Mesendoderm (in vitro differentiated cells): ENCODE measurements around the gene KCNA1. TPM values are rescaled to one million over a fixed set of nuclear protein-coding genes. Genes with fewer than 3 reads are reported as not detected.

Experiments
- DNase-seq: peaks from one replicate; pipeline ENCODE4 v3.0.0; 2013
- H2AK5ac ChIP-seq: 2 replicates; pipeline ENCODE4 v1.6.1; 2013; ENCODE audit warnings: low read length, inconsistent platforms
- H2BK120ac ChIP-seq: 2 replicates; pipeline ENCODE4 v1.6.1; 2013; ENCODE audit warnings: low read depth, mild to moderate bottlenecking, low read length, moderate library complexity, mixed read lengths
- H2BK15ac ChIP-seq: replicated peaks from 2 replicates; pipeline ENCODE4 v1.6.1; 2013; ENCODE audit warnings: low read depth, mild to moderate bottlenecking, moderate library complexity
- H2BK5ac ChIP-seq: 2 replicates; pipeline ENCODE4 v1.6.1; 2013; ENCODE audit warnings: low read length, inconsistent platforms
- H3K18ac ChIP-seq: 2 replicates; pipeline ENCODE4 v1.6.1; 2013; ENCODE audit warnings: mild to moderate bottlenecking, low read length, mixed read lengths
- H3K23ac ChIP-seq: one replicate; pipeline ENCODE4 v1.6.1; 2013; ENCODE audit warnings: low read length
- H3K27ac ChIP-seq: 2 replicates; pipeline ENCODE4 v1.5.1; 2013; ENCODE audit warnings: low read depth, mild to moderate bottlenecking, inconsistent platforms, low read length, moderate library complexity
- H3K27me3 ChIP-seq: 2 replicates; pipeline ENCODE4 v1.6.1; 2013; ENCODE audit warnings: low read length, control low read depth, mild to moderate bottlenecking, inconsistent platforms; ENCODE audit not compliant: insufficient read depth, poor library complexity
- H3K36me3 ChIP-seq: 2 replicates; pipeline ENCODE4 v1.6.1; 2013; ENCODE audit warnings: low read length, inconsistent platforms; ENCODE audit not compliant: control insufficient read depth, insufficient read depth
- H3K4ac ChIP-seq: one replicate; pipeline ENCODE4 v1.6.1; 2013; ENCODE audit warnings: low read depth, mild to moderate bottlenecking, low read length, moderate library complexity
- H3K4me1 ChIP-seq: 2 replicates; pipeline ENCODE4 v1.6.1; 2013; ENCODE audit warnings: low read depth, low read length, inconsistent platforms; ENCODE audit not compliant: control insufficient read depth
- H3K4me2 ChIP-seq: 2 replicates; pipeline ENCODE4 v1.6.1; 2013; ENCODE audit warnings: low read length
- H3K4me3 ChIP-seq: 2 replicates; pipeline ENCODE4 v1.5.1; 2013; ENCODE audit warnings: mild to moderate bottlenecking, low read length
- H3K56ac ChIP-seq: one replicate; pipeline ENCODE4 v1.6.1; 2013; ENCODE audit warnings: low read length
- H3K79me1 ChIP-seq: 2 replicates; pipeline ENCODE4 v1.6.1; 2013; ENCODE audit warnings: low read length, inconsistent platforms
- H3K79me2 ChIP-seq: 2 replicates; pipeline ENCODE4 v1.6.1; 2013; ENCODE audit warnings: mild to moderate bottlenecking, low read length; ENCODE audit not compliant: control insufficient read depth, insufficient read depth
- H3K9ac ChIP-seq: 2 replicates; pipeline ENCODE4 v1.6.1; 2013; ENCODE audit warnings: low read length, inconsistent platforms
- H4K5ac ChIP-seq: one replicate; pipeline ENCODE4 v1.6.1; 2013; ENCODE audit warnings: low read length
- H4K8ac ChIP-seq: one replicate; pipeline ENCODE4 v1.6.1; 2013; ENCODE audit warnings: low read depth, mild to moderate bottlenecking, control low read depth, low read length, moderate library complexity
- WGBS: extraction: QIAGEN DNeasy Blood & Tissue Kit; methylation state at CpG from one replicate; pipeline ENCODE4 v1.1.7; 2013; ENCODE audit warnings: low lambda C conversion rate, missing lambda C conversion rate; ENCODE audit not compliant: insufficient coverage; ENCODE audit errors: extremely low coverage; 5-methylcytosine and 5-hydroxymethylcytosine counted together
- polyA plus RNA-seq, 2 experiments: library from polyadenylated mRNA; stranded (reverse); fragments of 200-250 nt; gene quantifications; one replicate each; pipeline ENCODE4 v1.2.3, GENCODE V29; 2013

The KCNA1 gene
- polyA plus RNA-seq (2013, experiment 1 of 2): 0.01 TPM
- polyA plus RNA-seq (2013, experiment 2 of 2): 0.03 TPM

GRCh38 chr12:4909734-4910501, at the start of gene KCNA1:
Gene KCNA1 (plus strand): TSS chr12:4909905. CDS start chr12:4911379, 1,474 bp downstream.
- Histone ChIP-seq H3K18ac (no peak within 1 kb of the TSS), H3K9ac (no peak within 1 kb of the TSS), H2BK5ac (no peak within 1 kb of the TSS), H3K4me2 (peak within 1 kb of the TSS; percentile 49), H3K4me3 (no peak within 1 kb of the TSS), H3K4ac (no peak within 1 kb of the TSS), H3K79me2 (no peaks in the 10 kb centered on the region), H3K56ac (peak within 1 kb of the TSS; percentile 17), H3K36me3 (no peaks in the 10 kb centered on the region), H3K27me3 (peaks cover 42% of the 10 kb centered on the region), H2AK5ac (no peak within 1 kb of the TSS), H3K23ac (no peak within 1 kb of the TSS), H3K79me1 (no peaks in the 10 kb centered on the region), H4K8ac (no peak within 1 kb of the TSS), H2BK120ac (no peak within 1 kb of the TSS), H3K27ac (no peak within 1 kb of the TSS), H2BK15ac (no peak within 1 kb of the TSS), H3K4me1 (peaks cover 2% of the 10 kb centered on the region), H4K5ac (no peak within 1 kb of the TSS)
- DNase-seq: peak; percentile 44
- no CpG with 5 or more reads among the region's 67 CpGs for WGBS

DNA sequence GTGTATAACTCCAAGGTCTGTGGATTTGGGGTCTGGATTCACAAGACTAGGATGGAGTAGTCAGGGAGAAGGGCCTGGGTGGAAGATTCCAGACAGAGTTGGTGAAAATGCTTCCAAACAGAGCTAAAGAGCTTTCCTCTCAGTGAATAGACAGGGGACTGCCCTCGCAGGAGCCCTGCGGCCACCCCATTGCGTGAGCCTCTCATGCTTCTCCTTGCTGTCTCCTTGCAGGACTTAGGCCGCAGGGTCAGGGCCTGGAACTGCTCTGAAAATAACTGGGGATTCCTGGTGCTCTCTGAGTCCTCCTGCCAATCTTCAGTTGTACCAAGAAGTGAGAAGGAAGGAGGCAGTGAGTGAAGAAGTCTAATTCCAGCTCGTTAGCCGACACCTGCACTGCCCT, 49.0 kb upstream of the KCNA1 start:
- WGBS: no CpG with 5 or more reads among the region's 6 CpGs
- Histone ChIP-seq H3K79me1 (no peaks in the 10 kb centered on the region), H3K79me2 (no peaks in the 10 kb centered on the region), H2BK15ac (no peak overlapping the region), H3K9ac (no peak overlapping the region), H4K8ac (no peak overlapping the region), H3K18ac (no peak overlapping the region), H2BK120ac (no peak overlapping the region), H3K36me3 (no peaks in the 10 kb centered on the region), H4K5ac (no peak overlapping the region), H3K27me3 (no peaks in the 10 kb centered on the region), H2AK5ac (no peak overlapping the region), H3K4ac (no peak overlapping the region), H2BK5ac (no peak overlapping the region), H3K56ac (no peak overlapping the region), H3K23ac (no peak overlapping the region), H3K4me1 (no peaks in the 10 kb centered on the region), H3K27ac (no peak overlapping the region), H3K4me2 (no peak overlapping the region), H3K4me3 (no peak overlapping the region)
- no peak for DNase-seq

- Histone ChIP-seq H4K8ac (no peak overlapping the region), H2BK15ac (no peak overlapping the region), H3K4me2 (no peak overlapping the region), H3K36me3 (no peaks in the 10 kb centered on the region), H3K4me3 (no peak overlapping the region), H3K79me2 (no peaks in the 10 kb centered on the region), H3K18ac (no peak overlapping the region), H3K4me1 (no peaks in the 10 kb centered on the region), H3K27ac (no peak overlapping the region), H3K23ac (no peak overlapping the region), H3K4ac (no peak overlapping the region), H3K56ac (no peak overlapping the region), H3K27me3 (no peaks in the 10 kb centered on the region), H4K5ac (no peak overlapping the region), H3K9ac (no peak overlapping the region), H3K79me1 (no peaks in the 10 kb centered on the region), H2AK5ac (no peak overlapping the region), H2BK120ac (no peak overlapping the region), H2BK5ac (no peak overlapping the region)
- WGBS: no CpG with 5 or more reads among the region's 2 CpGs
- no peak for DNase-seq
Measured at GRCh38 chr12:4862809-4863208, 46.9 kb upstream of the KCNA1 start.

DNA sequence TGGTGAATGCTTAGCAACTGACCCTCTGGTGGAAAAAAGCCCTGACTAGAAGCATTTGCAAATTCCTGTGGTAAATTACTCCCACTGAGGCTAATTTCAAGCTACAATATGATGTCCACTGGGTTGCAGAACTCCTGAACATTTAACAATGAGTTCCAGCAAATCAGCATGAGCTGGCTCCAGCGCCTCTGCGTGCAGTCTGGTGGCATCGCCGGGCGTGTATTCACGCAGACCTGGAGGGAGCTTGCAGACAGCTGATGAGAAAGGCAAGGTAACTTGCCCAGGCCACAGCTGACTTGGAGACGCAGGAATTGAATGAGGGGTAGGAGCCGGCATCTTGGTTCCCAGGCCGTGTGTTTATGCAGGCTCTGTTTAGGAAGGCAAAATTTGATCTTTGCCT, 45.1 kb upstream of the KCNA1 start:
- H3K27ac ChIP-seq: no peak overlapping the region
- no peak overlapping the region for H4K5ac ChIP-seq
- H3K4me3 ChIP-seq: no peak overlapping the region
- no peaks in the 10 kb centered on the region for H3K79me1 ChIP-seq
- H3K27me3 ChIP-seq: no peaks in the 10 kb centered on the region
- no peak overlapping the region for H3K56ac ChIP-seq
- H2BK15ac ChIP-seq: no peak overlapping the region
- no peak overlapping the region for H4K8ac ChIP-seq
- H3K23ac ChIP-seq: no peak overlapping the region
- H3K9ac ChIP-seq: no peak overlapping the region
- DNase-seq: no peak
- no peak overlapping the region for H3K4me2 ChIP-seq
- WGBS: no CpG with 5 or more reads among the region's 9 CpGs
- H3K4ac ChIP-seq: no peak overlapping the region
- no peak overlapping the region for H2BK120ac ChIP-seq
- no peak overlapping the region for H2AK5ac ChIP-seq
- H2BK5ac ChIP-seq: no peak overlapping the region
- no peaks in the 10 kb centered on the region for H3K4me1 ChIP-seq
- H3K36me3 ChIP-seq: no peaks in the 10 kb centered on the region
- H3K18ac ChIP-seq: no peak overlapping the region
- no peaks in the 10 kb centered on the region for H3K79me2 ChIP-seq

- no peak overlapping the region for H4K5ac ChIP-seq
- no peaks in the 10 kb centered on the region for H3K79me2 ChIP-seq
- no peaks in the 10 kb centered on the region for H3K27me3 ChIP-seq
- WGBS: no CpG with 5 or more reads among the region's 5 CpGs
- H2BK120ac ChIP-seq: no peak overlapping the region
- no peak overlapping the region for H3K18ac ChIP-seq
- H3K27ac ChIP-seq: no peak overlapping the region
- H3K4ac ChIP-seq: no peak overlapping the region
- no peak overlapping the region for H2AK5ac ChIP-seq
- H3K36me3 ChIP-seq: no peaks in the 10 kb centered on the region
- no peaks in the 10 kb centered on the region for H3K79me1 ChIP-seq
- no peak overlapping the region for H3K4me3 ChIP-seq
- no peak overlapping the region for H2BK15ac ChIP-seq
- no peak overlapping the region for H4K8ac ChIP-seq
- no peak overlapping the region for H2BK5ac ChIP-seq
- no peaks in the 10 kb centered on the region for H3K4me1 ChIP-seq
- no peak overlapping the region for H3K4me2 ChIP-seq
- no peak overlapping the region for H3K9ac ChIP-seq
- no peak overlapping the region for H3K23ac ChIP-seq
- H3K56ac ChIP-seq: no peak overlapping the region
- no peak for DNase-seq
Measured at GRCh38 chr12:4865246-4865645, 44.5 kb upstream of the KCNA1 start.

DNA sequence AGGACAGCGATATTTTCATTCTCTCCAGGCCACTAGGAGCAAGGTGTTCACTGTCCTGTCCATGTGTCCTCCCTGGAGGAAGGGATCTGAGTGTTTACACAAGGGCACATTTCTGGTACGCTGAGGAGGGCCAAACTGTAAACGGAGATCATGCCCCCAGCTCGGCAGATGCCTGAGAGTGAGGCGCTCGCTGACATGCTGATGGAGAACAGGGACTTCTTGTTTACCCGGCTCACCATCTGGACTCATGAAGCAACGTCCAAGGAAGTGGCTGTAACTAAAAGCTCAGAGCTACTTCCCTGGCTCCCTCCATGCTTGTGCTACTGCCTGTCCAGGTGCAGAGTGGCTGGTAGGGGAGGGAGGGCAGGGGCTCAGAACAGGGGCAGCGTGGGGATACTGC, 43.4 kb upstream of the KCNA1 start:
- Histone ChIP-seq H3K4me2 (no peak overlapping the region), H4K5ac (no peak overlapping the region), H2BK120ac (no peak overlapping the region), H3K4ac (no peak overlapping the region), H3K4me3 (no peak overlapping the region), H2AK5ac (no peak overlapping the region), H4K8ac (no peak overlapping the region), H3K27ac (no peak overlapping the region), H3K23ac (no peak overlapping the region), H3K4me1 (no peaks in the 10 kb centered on the region), H3K18ac (no peak overlapping the region), H3K56ac (no peak overlapping the region), H3K79me1 (no peaks in the 10 kb centered on the region), H3K27me3 (no peaks in the 10 kb centered on the region), H2BK15ac (no peak overlapping the region), H2BK5ac (no peak overlapping the region), H3K36me3 (no peaks in the 10 kb centered on the region), H3K79me2 (no peaks in the 10 kb centered on the region), H3K9ac (no peak overlapping the region)
- no CpG with 5 or more reads among the region's 9 CpGs for WGBS
- DNase-seq: no peak
